Mesenchymal stem cell (in vitro differentiated cells and primary cell): ENCODE results near the gene USP9X.

Experiments used
- DNase-seq: peaks from one replicate; pipeline ENCODE4 v3.0.0-alpha.2; 2013
- H2AFZ ChIP-seq: one replicate; pipeline ENCODE4 v1.6.1; 2013; ENCODE audit warnings: low read depth, mild to moderate bottlenecking, control low read depth, inconsistent platforms, low read length, moderate library complexity
- H2AK5ac ChIP-seq: 2 replicates; pipeline ENCODE4 v1.6.1; 2013; ENCODE audit warnings: low read length, moderate library complexity, mild to moderate bottlenecking, inconsistent platforms; ENCODE audit not compliant: severe bottlenecking
- H2BK120ac ChIP-seq: one replicate; pipeline ENCODE4 v1.6.1; 2013; ENCODE audit warnings: low read depth, mild to moderate bottlenecking, inconsistent platforms, low read length, moderate library complexity
- H2BK12ac ChIP-seq, 2 experiments: one replicate each; pipeline ENCODE4 v1.6.1; 2013; ENCODE audit warnings: inconsistent platforms in 2 of 2, low read length in 2 of 2, mild to moderate bottlenecking in 2 of 2, moderate library complexity in 2 of 2, control low read depth in 1 of 2
- H2BK15ac ChIP-seq: one replicate; pipeline ENCODE4 v1.6.1; 2013; ENCODE audit warnings: mild to moderate bottlenecking, low read depth, inconsistent platforms; ENCODE audit not compliant: poor library complexity, severe bottlenecking
- H2BK5ac ChIP-seq: 2 replicates; pipeline ENCODE4 v1.6.1; 2013; ENCODE audit warnings: low read depth, mild to moderate bottlenecking, low read length, control low read depth, inconsistent platforms; ENCODE audit not compliant: poor library complexity, severe bottlenecking
- H3K14ac ChIP-seq, 2 experiments: one replicate each; pipeline ENCODE4 v1.6.1; 2013; ENCODE audit warnings: inconsistent platforms in 2 of 2, low read length in 2 of 2, control low read depth in 1 of 2, mild to moderate bottlenecking in 1 of 2, moderate library complexity in 1 of 2
- H3K18ac ChIP-seq, 2 experiments: one replicate each; pipeline ENCODE4 v1.6.1; 2013; ENCODE audit warnings: inconsistent platforms in 2 of 2, low read length in 2 of 2, control low read depth in 1 of 2, low read depth in 1 of 2, mild to moderate bottlenecking in 1 of 2
- H3K23ac ChIP-seq, 2 experiments: one replicate each; pipeline ENCODE4 v1.6.1; 2013; ENCODE audit warnings: inconsistent platforms in 2 of 2, low read length in 2 of 2, mild to moderate bottlenecking in 2 of 2, moderate library complexity in 2 of 2, control low read depth in 1 of 2
- H3K27ac ChIP-seq: 2 replicates; pipeline ENCODE4 v1.5.1; 2013; ENCODE audit warnings: mild to moderate bottlenecking, moderate library complexity, low read length, control low read depth, inconsistent platforms; ENCODE audit not compliant: poor library complexity, severe bottlenecking
- H3K27me3 ChIP-seq, 2 experiments: 2 replicates each; pipeline versions ENCODE4 v1.6.1 to v1.7.0; 2013; ENCODE audit warnings: low read length in 2 of 2, mild to moderate bottlenecking in 2 of 2, moderate library complexity in 2 of 2, control low read depth in 1 of 2, inconsistent platforms in 1 of 2; ENCODE audit not compliant: control insufficient read depth in 1 of 2, insufficient read depth in 1 of 2
- H3K36me3 ChIP-seq, 2 experiments: 2 replicates each; pipeline versions ENCODE4 v1.6.1 to v1.7.0; 2013; ENCODE audit warnings: low read length in 2 of 2, control low read depth in 1 of 2, inconsistent platforms in 1 of 2, low read depth in 1 of 2, mild to moderate bottlenecking in 1 of 2; ENCODE audit not compliant: insufficient read depth in 2 of 2, control insufficient read depth in 1 of 2
- H3K4ac ChIP-seq, 2 experiments: one replicate each; pipeline ENCODE4 v1.6.1; 2013; ENCODE audit warnings: inconsistent platforms in 2 of 2, low read length in 2 of 2, mild to moderate bottlenecking in 2 of 2, moderate library complexity in 2 of 2, control low read depth in 1 of 2, low read depth in 1 of 2
- H3K4me1 ChIP-seq: 2 replicates; pipeline ENCODE4 v1.6.1; 2013; ENCODE audit warnings: low read depth, low read length, control low read depth; ENCODE audit not compliant: control insufficient read depth, insufficient read depth
- H3K4me2 ChIP-seq: 2 replicates; pipeline ENCODE4 v1.6.1; 2013; ENCODE audit warnings: low read length, mild to moderate bottlenecking, inconsistent platforms; ENCODE audit not compliant: poor library complexity, severe bottlenecking
- H3K4me3 ChIP-seq, 2 experiments: 2 replicates each; pipeline versions ENCODE4 v1.5.1 to v1.7.0; 2013; ENCODE audit warnings: low read length in 2 of 2, mild to moderate bottlenecking in 2 of 2, control low read depth in 1 of 2, low read depth in 1 of 2; ENCODE audit not compliant: insufficient read depth in 1 of 2
- H3K79me1 ChIP-seq: replicated peaks from 2 replicates; pipeline ENCODE4 v1.6.1; 2013; ENCODE audit warnings: mild to moderate bottlenecking, control low read depth, low read length, inconsistent platforms; ENCODE audit not compliant: poor library complexity, severe bottlenecking
- H3K9ac ChIP-seq: 2 replicates; pipeline ENCODE4 v1.7.0; 2013; ENCODE audit warnings: mild to moderate bottlenecking, low read length, moderate library complexity
- H3K9me3 ChIP-seq: 2 replicates; pipeline ENCODE4 v1.7.0; 2013; ENCODE audit warnings: mild to moderate bottlenecking, low read length; ENCODE audit not compliant: control insufficient read depth
- H4K8ac ChIP-seq: one replicate; pipeline ENCODE4 v1.6.1; 2013; ENCODE audit warnings: inconsistent platforms, mild to moderate bottlenecking, low read length, moderate library complexity
- H4K91ac ChIP-seq: one replicate; pipeline ENCODE4 v1.6.1; 2013; ENCODE audit warnings: mild to moderate bottlenecking, low read length, inconsistent platforms
- WGBS: methylation state at CpG from one replicate; pipeline ENCODE4 v1.1.7; 2013; ENCODE audit warnings: mixed read lengths; 5-methylcytosine and 5-hydroxymethylcytosine counted together

USP9X gene

DNA sequence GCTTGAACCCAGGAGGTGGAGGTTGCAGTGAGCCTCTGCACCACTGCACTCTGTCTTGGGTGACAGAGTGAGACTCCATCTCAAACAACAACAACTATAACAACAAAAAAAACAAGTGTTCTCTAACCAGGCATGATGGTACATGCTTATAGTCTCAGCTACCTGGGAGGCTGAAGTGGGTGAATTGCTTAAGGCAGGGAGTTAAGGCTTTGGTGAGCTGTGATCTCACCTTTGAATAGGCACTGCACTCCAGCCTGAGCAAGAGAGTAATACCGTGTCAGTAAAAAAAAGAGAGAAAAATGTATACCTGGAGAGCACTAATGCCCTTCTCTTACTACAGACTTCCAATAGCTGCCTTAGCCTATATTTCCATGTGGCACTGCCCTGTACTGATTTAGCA is 18.9 kb upstream of the USP9X start:
- Histone ChIP-seq H2BK12ac (no peak overlapping the region), H3K27ac (no peak overlapping the region), H4K8ac (no peak overlapping the region), H3K79me1 (no peaks in the 10 kb centered on the region), H3K9me3 (no peaks in the 10 kb centered on the region), H3K4me3 (no peak overlapping the region), H2BK15ac (no peak overlapping the region), H3K9ac (no peak overlapping the region), H3K14ac (no peak overlapping the region), H2BK120ac (no peak overlapping the region), H3K4me1 (no peaks in the 10 kb centered on the region), H3K18ac (no peak overlapping the region), H3K36me3 (no peaks in the 10 kb centered on the region), H2BK5ac (no peak overlapping the region), H2AFZ (no peak overlapping the region), H3K27me3 (peaks cover 0 to 29% of the 10 kb centered on the region in 2 experiments), H4K91ac (no peak overlapping the region), H2AK5ac (no peak overlapping the region), H3K4me2 (no peak overlapping the region), H3K4ac (no peak overlapping the region), H3K23ac (no peak overlapping the region)
- DNase-seq = no peak
- no CpG with 5 or more reads among the region's 1 CpG for WGBS

DNA sequence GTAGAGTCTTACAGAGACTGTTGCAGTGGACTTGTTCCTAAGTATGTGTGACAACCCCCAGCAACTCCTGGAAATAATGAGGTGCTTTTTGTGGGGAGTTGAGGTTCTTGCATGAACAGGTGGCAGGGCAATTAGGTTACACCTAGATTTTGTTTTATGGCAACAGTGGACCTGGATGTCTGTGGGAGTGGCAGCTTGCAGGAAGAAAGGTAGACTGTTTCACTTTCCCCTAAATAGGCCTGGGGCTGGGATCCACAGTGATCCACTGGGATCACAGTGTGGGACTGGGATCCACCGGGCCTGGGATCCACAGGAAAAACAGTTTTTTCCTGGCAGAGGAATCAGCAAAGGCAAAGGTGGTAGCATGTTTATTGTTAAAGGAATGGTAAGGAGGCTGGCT is 18.3 kb upstream of the USP9X start:
- no peak overlapping the region for H2BK15ac ChIP-seq
- no peak for DNase-seq
- H2BK12ac ChIP-seq = no peak overlapping the region
- no peak overlapping the region for H3K4me3 ChIP-seq
- H3K27me3 ChIP-seq = peaks cover 0 to 33% of the 10 kb centered on the region in 2 experiments
- no peak overlapping the region for H3K4ac ChIP-seq
- H3K9ac ChIP-seq = no peak overlapping the region
- 95% methylated on average over 1 of the region's 1 CpG for WGBS
- no peaks in the 10 kb centered on the region for H3K4me1 ChIP-seq
- H2AFZ ChIP-seq = no peak overlapping the region
- no peak overlapping the region for H3K14ac ChIP-seq
- no peaks in the 10 kb centered on the region for H3K79me1 ChIP-seq
- H4K8ac ChIP-seq = no peak overlapping the region
- H4K91ac ChIP-seq = no peak overlapping the region
- no peak overlapping the region for H3K27ac ChIP-seq
- H3K9me3 ChIP-seq = no peaks in the 10 kb centered on the region
- no peak overlapping the region for H3K23ac ChIP-seq
- H2BK120ac ChIP-seq = no peak overlapping the region
- H2AK5ac ChIP-seq = no peak overlapping the region
- H2BK5ac ChIP-seq = no peak overlapping the region
- no peak overlapping the region for H3K4me2 ChIP-seq
- no peak overlapping the region for H3K18ac ChIP-seq
- H3K36me3 ChIP-seq = no peaks in the 10 kb centered on the region

DNA sequence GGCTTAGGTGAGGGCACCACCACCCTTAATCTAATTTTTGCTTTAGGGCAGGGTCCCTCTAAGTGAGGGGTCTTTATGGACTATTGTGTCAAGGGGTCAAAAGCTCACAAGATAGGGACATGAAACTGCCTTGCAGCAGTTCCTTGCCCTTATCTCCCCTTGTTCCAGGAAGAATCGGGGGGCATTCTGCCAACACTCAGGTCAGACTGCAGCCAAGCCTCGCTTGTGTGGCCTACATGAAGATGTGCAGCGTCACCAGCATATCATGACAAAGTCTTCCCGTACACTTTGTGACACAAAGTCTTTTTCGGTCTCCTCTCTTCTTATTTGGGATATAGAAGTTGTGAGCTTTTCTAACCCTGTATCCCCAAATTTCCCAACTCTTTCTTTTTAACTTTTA is 17.5 kb upstream of the USP9X start:
- Histone ChIP-seq H3K4me2 (no peak overlapping the region), H2BK5ac (no peak overlapping the region), H3K18ac (no peak overlapping the region), H3K9me3 (no peaks in the 10 kb centered on the region), H3K4me1 (no peaks in the 10 kb centered on the region), H4K91ac (no peak overlapping the region), H3K27ac (no peak overlapping the region), H3K4me3 (no peak overlapping the region), H3K79me1 (no peaks in the 10 kb centered on the region), H3K27me3 (peaks cover 0 to 40% of the 10 kb centered on the region in 2 experiments), H3K14ac (no peak overlapping the region), H3K9ac (no peak overlapping the region), H2AK5ac (no peak overlapping the region), H2BK12ac (no peak overlapping the region), H3K36me3 (no peaks in the 10 kb centered on the region), H2BK120ac (no peak overlapping the region), H4K8ac (no peak overlapping the region), H2BK15ac (no peak overlapping the region), H3K23ac (no peak overlapping the region), H3K4ac (no peak overlapping the region), H2AFZ (no peak overlapping the region)
- WGBS = 100% methylated on average over 2 of the region's 5 CpGs
- DNase-seq = no peak

DNA sequence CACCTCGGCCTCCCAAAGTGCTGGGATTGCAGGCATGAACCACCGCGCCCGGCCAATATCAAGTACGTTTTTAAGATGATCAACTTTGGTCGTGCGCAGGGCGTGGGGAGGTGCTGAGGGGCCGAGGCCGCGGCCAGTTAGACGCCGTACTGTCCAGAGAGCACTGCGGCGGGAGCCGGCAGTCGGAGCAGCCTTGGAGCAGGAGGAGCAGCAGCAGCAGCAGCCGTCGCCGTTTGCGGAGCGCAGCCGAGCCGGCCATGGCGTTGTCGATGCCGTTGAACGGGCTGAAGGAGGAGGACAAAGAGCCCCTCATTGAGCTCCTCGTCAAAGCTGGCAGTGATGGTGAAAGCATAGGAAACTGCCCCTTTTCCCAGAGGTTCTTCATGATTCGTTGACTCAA is 8.5 kb upstream of the USP9X start:
- no peak overlapping the region for H3K9ac ChIP-seq
- 95% methylated on average over 24 of the region's 30 CpGs for WGBS

More for the DNA sequence above, 8.5 kb upstream of the USP9X start:
- H3K18ac ChIP-seq = no peak overlapping the region
- no peak for DNase-seq
- H2BK12ac ChIP-seq = no peak overlapping the region
- H2BK15ac ChIP-seq = no peak overlapping the region
- H3K4ac ChIP-seq = no peak overlapping the region
- H3K4me3 ChIP-seq = no peak overlapping the region
- no peak overlapping the region for H2AK5ac ChIP-seq
- H4K8ac ChIP-seq = no peak overlapping the region
- H2BK5ac ChIP-seq = no peak overlapping the region
- peaks cover 0 to 68% of the 10 kb centered on the region in 2 experiments for H3K27me3 ChIP-seq
- H4K91ac ChIP-seq = no peak overlapping the region
- H3K27ac ChIP-seq = no peak overlapping the region
- no peaks in the 10 kb centered on the region for H3K36me3 ChIP-seq
- H3K79me1 ChIP-seq = no peaks in the 10 kb centered on the region
- H2AFZ ChIP-seq = no peak overlapping the region
- no peak overlapping the region for H3K14ac ChIP-seq
- no peaks in the 10 kb centered on the region for H3K4me1 ChIP-seq
- no peak overlapping the region for H3K4me2 ChIP-seq
- no peak overlapping the region for H2BK120ac ChIP-seq
- no peak overlapping the region for H3K23ac ChIP-seq
- no peaks in the 10 kb centered on the region for H3K9me3 ChIP-seq
